DND-41 (cell line): ENCODE results near the gene HACD2.

Experiments
- EZH2 ChIP-seq: IDR thresholded peaks from 3 replicates; pipeline ENCODE4 v1.6.1; 2012; ENCODE audit warnings: borderline replicate concordance, low read depth, mild to moderate bottlenecking, moderate library complexity, low read length, inconsistent platforms; ENCODE audit not compliant: severe bottlenecking
- TF ChIP-seq, protein P1 (sequence below): IDR thresholded peaks from 2 replicates; pipeline ENCODE4 v1.5.1; 2012; ENCODE audit warnings: borderline replicate concordance, low read length, moderate library complexity, mild to moderate bottlenecking; ENCODE audit not compliant: poor library complexity, severe bottlenecking; ENCODE audit errors: extremely low read depth

DNA sequence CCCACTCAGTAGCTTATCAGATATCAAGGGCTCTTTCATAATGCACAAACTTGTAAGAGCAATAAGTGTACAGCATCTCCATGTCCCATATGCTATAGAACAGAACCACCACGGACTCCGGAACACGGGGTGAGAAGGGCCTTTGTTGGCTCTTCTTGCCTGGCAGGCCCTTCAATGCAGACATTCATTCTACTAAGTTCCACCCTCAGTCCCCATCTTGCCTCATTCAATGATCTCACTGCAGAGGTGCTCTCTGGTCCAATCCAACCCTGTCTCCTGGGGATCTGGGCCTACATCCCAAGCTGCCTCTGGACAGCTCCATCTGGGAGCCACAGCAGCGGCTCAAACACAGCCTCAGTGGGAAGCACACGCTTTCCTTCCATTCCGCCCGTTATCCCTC, 16.8 kb downstream of the HACD2 start:
- TF ChIP-seq, protein P1, sequence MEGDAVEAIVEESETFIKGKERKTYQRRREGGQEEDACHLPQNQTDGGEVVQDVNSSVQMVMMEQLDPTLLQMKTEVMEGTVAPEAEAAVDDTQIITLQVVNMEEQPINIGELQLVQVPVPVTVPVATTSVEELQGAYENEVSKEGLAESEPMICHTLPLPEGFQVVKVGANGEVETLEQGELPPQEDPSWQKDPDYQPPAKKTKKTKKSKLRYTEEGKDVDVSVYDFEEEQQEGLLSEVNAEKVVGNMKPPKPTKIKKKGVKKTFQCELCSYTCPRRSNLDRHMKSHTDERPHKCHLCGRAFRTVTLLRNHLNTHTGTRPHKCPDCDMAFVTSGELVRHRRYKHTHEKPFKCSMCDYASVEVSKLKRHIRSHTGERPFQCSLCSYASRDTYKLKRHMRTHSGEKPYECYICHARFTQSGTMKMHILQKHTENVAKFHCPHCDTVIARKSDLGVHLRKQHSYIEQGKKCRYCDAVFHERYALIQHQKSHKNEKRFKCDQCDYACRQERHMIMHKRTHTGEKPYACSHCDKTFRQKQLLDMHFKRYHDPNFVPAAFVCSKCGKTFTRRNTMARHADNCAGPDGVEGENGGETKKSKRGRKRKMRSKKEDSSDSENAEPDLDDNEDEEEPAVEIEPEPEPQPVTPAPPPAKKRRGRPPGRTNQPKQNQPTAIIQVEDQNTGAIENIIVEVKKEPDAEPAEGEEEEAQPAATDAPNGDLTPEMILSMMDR, result no peak
- no peak for TF ChIP-seq EZH2
